HG03159 (cell line): ENCODE results near the gene GPER1.
"Not testable (repeated sequence)": the region's sequence is repeated elsewhere in the genome, so short reads cannot be mapped to it uniquely, and the experiment has no call there.

Experiments used
- ATAC-seq: cut with Tn5 transposase; IDR thresholded peaks from one replicate; pipeline ENCODE4 v1.9.1; 2021; ENCODE audit warnings: mild to moderate bottlenecking, moderate library complexity; ENCODE audit not compliant: unreplicated experiment

Gene GPER1

DNA sequence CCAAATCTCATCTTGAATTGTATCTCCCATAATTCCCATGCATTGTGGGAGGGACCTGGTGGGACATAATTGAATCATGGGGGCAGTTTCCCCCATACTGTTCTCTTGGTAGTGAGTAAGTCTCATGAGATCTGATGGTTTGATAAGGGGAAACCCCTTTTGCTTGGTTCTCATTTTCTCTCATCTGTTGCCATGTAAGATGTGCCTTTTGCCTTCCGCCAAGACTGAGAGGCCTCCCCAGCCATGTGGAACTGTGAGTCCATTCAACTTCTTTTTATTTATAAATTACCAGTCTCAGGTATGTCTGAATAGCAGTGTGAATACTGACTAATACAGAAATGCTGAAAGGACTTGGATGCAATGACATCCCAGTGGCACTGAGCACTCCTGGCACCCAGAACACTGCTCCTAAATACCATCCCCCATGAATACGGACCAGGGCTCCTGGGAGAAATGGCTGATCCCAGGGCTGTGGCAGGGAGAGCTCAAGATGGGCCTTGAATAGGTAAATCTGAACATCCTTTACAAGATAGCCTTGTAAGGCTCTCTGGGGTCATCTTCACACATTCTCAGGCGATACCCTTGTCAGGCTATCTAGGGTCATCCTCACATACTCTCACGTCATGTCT, 52.7 kb downstream of the GPER1 start:
- no peak for ATAC-seq

- ATAC-seq: no peak
These were observed 53.7 kb downstream of the GPER1 start for GRCh38 chr7:1141651-1142050.

DNA sequence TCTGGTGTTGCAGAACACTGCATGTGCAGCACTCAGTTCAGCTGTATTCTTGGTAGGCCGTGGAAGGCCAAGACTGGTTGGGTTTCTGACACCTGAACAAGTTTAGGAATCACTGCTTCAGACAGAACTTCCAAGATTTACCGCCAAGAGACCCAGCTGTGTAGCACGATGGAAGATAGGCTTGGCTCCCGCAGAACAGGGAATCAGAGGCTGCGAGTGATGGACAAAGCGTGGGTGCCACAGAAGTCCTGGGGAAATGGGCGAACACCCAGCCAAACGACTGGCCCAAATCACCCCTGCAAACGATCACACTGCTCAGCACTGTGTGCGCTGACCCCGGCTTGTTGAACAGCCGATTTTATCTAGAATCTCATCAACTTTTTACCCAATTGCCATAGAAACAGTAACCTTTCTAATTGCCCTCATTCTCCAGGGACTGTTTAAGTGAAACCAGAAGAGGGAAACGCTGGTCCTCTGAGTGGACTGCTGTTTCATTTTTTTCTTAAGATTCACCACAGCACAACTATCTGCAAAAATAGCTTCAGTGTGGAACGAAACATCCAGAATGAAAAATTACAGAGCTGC, 54.2 kb downstream of the GPER1 start:
- no peak for ATAC-seq

- ATAC-seq: not testable (repeated sequence)
These were observed 55.1 kb downstream of the GPER1 start for GRCh38 chr7:1143031-1143430.
